IMR-90 (cell line): ENCODE data around the gene CRAMP1. TPM values are rescaled to one million over a fixed set of nuclear protein-coding genes. Genes with fewer than 3 reads are reported as not detected.

Source experiments
- ATAC-seq: fragments of 200-7000 bp; cut with Tn5 transposase; 2 replicates; pipeline ENCODE4 v1.9.1; 2020; ENCODE audit warnings: low read depth, mild to moderate bottlenecking, moderate library complexity
- BruUV-seq: library from RNA; stranded (reverse); fragments of 400-500 nt; replicated peaks from 2 replicates; lab custom pipeline; 2021; lab: Mats Ljungman, UMichigan
- CTCF ChIA-PET: fragments of 300-600 bp; formaldehyde crosslinking; extraction: SDS; loops from one replicate; lab custom pipeline; 2021; ENCODE audit warnings: antibody characterized with exemption; lab: Yijun Ruan, JAX
- POLR2A ChIA-PET: fragments of 300-600 bp; sonication (Branson Sonifier 250); formaldehyde crosslinking; loops from one replicate; lab custom pipeline; 2022; ENCODE audit warnings: antibody characterized with exemption; ENCODE audit not compliant: unreplicated experiment; lab: Charles Lee
- DNase-seq: peaks from one replicate; pipeline ENCODE4 v3.0.0; 2013
- H2AFZ ChIP-seq: replicated peaks from 2 replicates; pipeline ENCODE3; 2013; ENCODE audit warnings: low read length, mild to moderate bottlenecking; ENCODE audit not compliant: poor library complexity
- H2AK5ac ChIP-seq: 2 replicates; pipeline ENCODE4 v1.6.1; 2013; ENCODE audit warnings: low read depth, low read length, inconsistent platforms
- H2AK9ac ChIP-seq: replicated peaks from 2 replicates; pipeline ENCODE3; 2013; ENCODE audit warnings: mild to moderate bottlenecking, low read depth, low read length, moderate library complexity; ENCODE audit not compliant: poor library complexity
- H2BK120ac ChIP-seq: 2 replicates; pipeline ENCODE4 v1.6.1; 2013; ENCODE audit warnings: low read depth, low read length, inconsistent platforms
- H2BK15ac ChIP-seq: 3 replicates; pipeline ENCODE4 v1.6.1; 2013; ENCODE audit warnings: low read depth, low read length, inconsistent platforms
- H2BK20ac ChIP-seq: 2 replicates; pipeline ENCODE4 v1.6.1; 2013; ENCODE audit warnings: low read depth, mild to moderate bottlenecking, inconsistent platforms, low read length, moderate library complexity
- H2BK5ac ChIP-seq: 2 replicates; pipeline ENCODE4 v1.6.1; 2013; ENCODE audit warnings: mild to moderate bottlenecking, low read depth, low read length, inconsistent platforms; ENCODE audit not compliant: poor library complexity, severe bottlenecking
- H3K14ac ChIP-seq: replicated peaks from 2 replicates; pipeline ENCODE4 v1.6.1; 2013; ENCODE audit warnings: low read depth, low read length, inconsistent platforms
- H3K18ac ChIP-seq: 2 replicates; pipeline ENCODE4 v1.6.1; 2013; ENCODE audit warnings: low read depth, low read length, control low read depth
- H3K23ac ChIP-seq: 2 replicates; pipeline ENCODE4 v1.6.1; 2013; ENCODE audit warnings: low read depth, low read length, inconsistent platforms
- H3K27ac ChIP-seq: 2 replicates; pipeline ENCODE4 v1.5.1; 2013; ENCODE audit warnings: mild to moderate bottlenecking, control low read depth, low read length; ENCODE audit not compliant: insufficient read depth
- H3K27me3 ChIP-seq: 2 replicates; pipeline ENCODE4 v1.6.1; 2013; ENCODE audit warnings: low read length; ENCODE audit not compliant: control insufficient read depth, insufficient read depth
- H3K36me3 ChIP-seq: 2 replicates; pipeline ENCODE4 v1.6.1; 2013; ENCODE audit warnings: low read length, mixed read lengths; ENCODE audit not compliant: control insufficient read depth, insufficient read depth
- H3K4ac ChIP-seq: 2 replicates; pipeline ENCODE4 v1.6.1; 2013; ENCODE audit warnings: low read depth, low read length, inconsistent platforms
- H3K4me1 ChIP-seq: 2 replicates; pipeline ENCODE4 v1.6.1; 2013; ENCODE audit warnings: low read length, mixed read lengths; ENCODE audit not compliant: control insufficient read depth, insufficient read depth
- H3K4me2 ChIP-seq: 2 replicates; pipeline ENCODE4 v1.6.1; 2013; ENCODE audit warnings: low read depth, mild to moderate bottlenecking, control low read depth, low read length, moderate library complexity
- H3K4me3 ChIP-seq: 2 replicates; pipeline ENCODE4 v1.5.1; 2013; ENCODE audit warnings: low read depth, mild to moderate bottlenecking, control low read depth, low read length, moderate library complexity; ENCODE audit not compliant: insufficient read depth
- H3K56ac ChIP-seq: 2 replicates; pipeline ENCODE4 v1.6.1; 2013; ENCODE audit warnings: low read length, inconsistent platforms; ENCODE audit not compliant: insufficient read depth; ENCODE audit errors: extremely low read depth
- H3K79me1 ChIP-seq, 2 experiments: 2 replicates each; pipeline ENCODE4 v1.6.1; 2013; ENCODE audit warnings: low read length in 2 of 2, inconsistent platforms in 1 of 2, low read depth in 1 of 2
- H3K9ac ChIP-seq: 2 replicates; pipeline ENCODE4 v1.6.1; 2013; ENCODE audit warnings: low read depth, low read length, control low read depth
- H3K9me1 ChIP-seq: 2 replicates; pipeline ENCODE4 v1.6.1; 2013; ENCODE audit warnings: low read length, inconsistent platforms; ENCODE audit not compliant: insufficient read depth
- H3K9me3 ChIP-seq: 2 replicates; pipeline ENCODE4 v1.6.1; 2013; ENCODE audit warnings: low read length; ENCODE audit not compliant: control insufficient read depth, insufficient read depth
- H4K20me1 ChIP-seq: 2 replicates; pipeline ENCODE4 v1.6.1; 2013; ENCODE audit warnings: low read length, inconsistent platforms; ENCODE audit not compliant: insufficient read depth
- H4K5ac ChIP-seq: 2 replicates; pipeline ENCODE4 v1.6.1; 2013; ENCODE audit warnings: mild to moderate bottlenecking, low read depth, low read length, control low read depth
- H4K8ac ChIP-seq, 2 experiments: 2 replicates each; pipeline ENCODE4 v1.6.1; 2013; ENCODE audit warnings: low read depth in 2 of 2, low read length in 2 of 2, control low read depth in 1 of 2, inconsistent platforms in 1 of 2
- H4K91ac ChIP-seq: 2 replicates; pipeline ENCODE4 v1.6.1; 2013; ENCODE audit warnings: low read depth, low read length, inconsistent platforms; ENCODE audit not compliant: insufficient read depth
- BHLHE40 ChIP-seq: fragments of 150-350 bp; IDR thresholded peaks from 2 replicates; pipeline ENCODE4 v1.6.1; 2016; ENCODE audit warnings: mild to moderate bottlenecking, low read depth, low read length
- CEBPB ChIP-seq: IDR thresholded peaks from 2 replicates; pipeline ENCODE4 v1.6.1; 2012; ENCODE audit warnings: low read depth, low read length, improper control_type of control experiment
- CHD1 ChIP-seq: IDR thresholded peaks from 2 replicates; pipeline ENCODE4 v1.6.1; 2012; ENCODE audit warnings: low read depth, low read length, improper control_type of control experiment
- CTCF ChIP-seq: conservative IDR thresholded peaks from 2 replicates; pipeline ENCODE4 v1.5.1; 2012; ENCODE audit warnings: mild to moderate bottlenecking, low read depth, low read length, improper control_type of control experiment
- FOS ChIP-seq: fragments of 150-350 bp; IDR thresholded peaks from 2 replicates; pipeline ENCODE4 v1.6.1; 2016; ENCODE audit warnings: low read depth, low read length
- MAFK ChIP-seq: IDR thresholded peaks from 2 replicates; pipeline ENCODE4 v1.6.1; 2012; ENCODE audit warnings: low read depth, low read length, improper control_type of control experiment
- MXI1 ChIP-seq: IDR thresholded peaks from 2 replicates; pipeline ENCODE4 v1.6.1; 2012; ENCODE audit warnings: low read depth, mild to moderate bottlenecking, low read length, moderate library complexity, borderline replicate concordance
- NFE2L2 ChIP-seq: fragments of 150-350 bp; IDR thresholded peaks from 2 replicates; pipeline ENCODE4 v1.6.1; 2016; ENCODE audit warnings: low read depth, mild to moderate bottlenecking, low read length
- RAD21 ChIP-seq: IDR thresholded peaks from 2 replicates; pipeline ENCODE4 v1.6.1; 2012; ENCODE audit warnings: low read length, improper control_type of control experiment
- RFX5 ChIP-seq: IDR thresholded peaks from 2 replicates; pipeline ENCODE4 v1.8.0; 2012; ENCODE audit warnings: low read depth, mild to moderate bottlenecking, low read length, moderate library complexity
- WGBS, 2 experiments: methylation state at CpG; one replicate each; pipeline versions ENCODE4 v1.1.5 to v1.1.7; 2013; ENCODE audit warnings: missing lambda C conversion rate in 2 of 2; ENCODE audit not compliant: insufficient read length in 1 of 2; ENCODE audit errors: extremely low coverage in 2 of 2; 5-methylcytosine and 5-hydroxymethylcytosine counted together
- dilution Hi-C: fragments of 300-500 bp; cut with HindIII; formaldehyde crosslinking; loops from one replicate; pipeline ENCODE4 v1.14.3; 2018; ENCODE audit warnings: low sequenced_read_pairs; ENCODE audit not compliant: unreplicated experiment
- in situ Hi-C: fragments of 300-500 bp; cut with MboI; formaldehyde crosslinking; loops from 3 replicates; pipeline ENCODE4 v1.14.3; 2019; ENCODE audit warnings: low sequenced_read_pairs, inconsistent platforms, mixed read lengths
- intact Hi-C: fragments of 100-400 bp; cut with micrococcal nuclease; formaldehyde crosslinking; loops from 2 replicates; pipeline ENCODE4 v1.10.0; 2022
- polyA plus RNA-seq, 3 experiments: library from polyadenylated mRNA; depleted of rRNA; stranded (reverse); fragments of >200 nt; gene quantifications; 2 replicates each; pipeline ENCODE4 v1.2.3, GENCODE V29; 2012; ENCODE audit warnings: low replicate concordance in 1 of 3
- total RNA-seq: library from RNA; depleted of rRNA; stranded (reverse); fragments of >200 nt; gene quantifications from 2 replicates; pipeline ENCODE4 v1.2.3, GENCODE V29; 2012

Gene CRAMP1
- total and polyA plus RNA-seq, 2 of the 4 experiments (the other 2 are of a cell fraction): 3.2 to 12.0 TPM

- H3K4me1 ChIP-seq: no peaks in the 10 kb centered on the region; the same call in 1 of the 2 replicates
- WGBS, 2 experiments: 90% methylated on average over 1 of the region's 8 CpGs; no CpG with 5 or more reads in 1 of the 2 experiments
- BruUV-seq: no TSS peak
Observed at GRCh38 chr16:1584926-1585484, 27.2 kb upstream of the CRAMP1 start.

More at GRCh38 chr16:1584926-1585484, 27.2 kb upstream of the CRAMP1 start:
- H4K8ac ChIP-seq: no peak overlapping the region
- no peaks in the 10 kb centered on the region for H3K79me1 ChIP-seq
- no peak overlapping the region for H3K14ac ChIP-seq
- ATAC-seq: no peak
- no peak for DNase-seq
- H4K20me1 ChIP-seq: no peaks in the 10 kb centered on the region
- H4K5ac ChIP-seq: no peak overlapping the region
- intact Hi-C loops (no loop called here), in situ Hi-C loops (no loop called here), dilution Hi-C loops (no loop called here)
- no peak overlapping the region for H2AK9ac ChIP-seq
- no peak overlapping the region for H2AK5ac ChIP-seq
- no peak overlapping the region for H2BK120ac ChIP-seq
- no peak overlapping the region for H2BK20ac ChIP-seq
- H3K27me3 ChIP-seq: no peaks in the 10 kb centered on the region
- no peaks in the 10 kb centered on the region for H3K9me3 ChIP-seq
- no peak overlapping the region for H2BK15ac ChIP-seq
- H3K4me2 ChIP-seq: no peak overlapping the region
- CTCF ChIA-PET: no interaction called here
- no peak overlapping the region for H3K9ac ChIP-seq
- H3K56ac ChIP-seq: no peak overlapping the region
- no peak overlapping the region for H4K91ac ChIP-seq
- no peak overlapping the region for H2AFZ ChIP-seq
- H3K27ac ChIP-seq: no peak overlapping the region
- H3K4me3 ChIP-seq: no peak overlapping the region
- POLR2A ChIA-PET: no interaction called here
- H3K18ac ChIP-seq: no peak overlapping the region
- TF ChIP-seq MAFK (no peak), BHLHE40 (no peak), NFE2L2 (no peak), RAD21 (no peak), RFX5 (no peak), MXI1 (no peak), CTCF (no peak), CEBPB (no peak), CHD1 (no peak), FOS (no peak)
- peaks cover 46% of the 10 kb centered on the region for H3K36me3 ChIP-seq
- H3K23ac ChIP-seq: no peak overlapping the region
- H3K4ac ChIP-seq: no peak overlapping the region
- no peaks in the 10 kb centered on the region for H3K9me1 ChIP-seq
- H2BK5ac ChIP-seq: no peak overlapping the region
